IPS-20b (cell line): ENCODE measurements around the gene TSFM.

Experiments
- H3K27ac ChIP-seq: one replicate; pipeline ENCODE4 v1.5.1; 2013; ENCODE audit warnings: low read length
- H3K27me3 ChIP-seq: 2 replicates; pipeline ENCODE4 v1.6.1; 2013; ENCODE audit warnings: mild to moderate bottlenecking, low read length, inconsistent platforms; ENCODE audit not compliant: insufficient read depth
- H3K36me3 ChIP-seq: 2 replicates; pipeline ENCODE4 v1.6.1; 2013; ENCODE audit warnings: low read depth, mild to moderate bottlenecking, inconsistent platforms, low read length, moderate library complexity; ENCODE audit not compliant: insufficient read depth
- H3K4me1 ChIP-seq: 2 replicates; pipeline ENCODE4 v1.6.1; 2013; ENCODE audit warnings: mild to moderate bottlenecking, control low read depth, inconsistent platforms, low read length, moderate library complexity; ENCODE audit not compliant: insufficient read depth
- H3K4me3 ChIP-seq: 2 replicates; pipeline ENCODE4 v1.5.1; 2013; ENCODE audit warnings: mild to moderate bottlenecking, low read length, inconsistent platforms
- H3K9ac ChIP-seq: 2 replicates; pipeline ENCODE4 v1.6.1; 2013; ENCODE audit warnings: low read depth, mild to moderate bottlenecking, inconsistent platforms, low read length, moderate library complexity
- H3K9me3 ChIP-seq: 2 replicates; pipeline ENCODE4 v1.6.1; 2013; ENCODE audit warnings: mild to moderate bottlenecking, low read depth, low read length, inconsistent platforms; ENCODE audit not compliant: insufficient read depth

TSFM gene

GRCh38 chr12:57775563-57776246 is 6.9 kb upstream of the TSFM start:
- H3K36me3 ChIP-seq = peaks cover 4% of the 10 kb centered on the region; the same call in 1 of the 2 replicates
- no peak overlapping the region for H3K9ac ChIP-seq
- peaks cover 10% of the 10 kb centered on the region; the same call in 1 of the 2 replicates for H3K27me3 ChIP-seq
- no peak overlapping the region for H3K27ac ChIP-seq
- H3K9me3 ChIP-seq = no peaks in the 10 kb centered on the region
- H3K4me1 ChIP-seq = no peaks in the 10 kb centered on the region
- no peak overlapping the region for H3K4me3 ChIP-seq

GRCh38 chr12:57776247-57776587 is 6.4 kb upstream of the TSFM start:
- Histone ChIP-seq H3K27ac (no peak overlapping the region), H3K4me1 (no peaks in the 10 kb centered on the region), H3K4me3 (no peak overlapping the region), H3K36me3 (no peaks in the 10 kb centered on the region), H3K9ac (no peak overlapping the region), H3K27me3 (peaks cover 10% of the 10 kb centered on the region; the same call in 1 of the 2 replicates), H3K9me3 (no peaks in the 10 kb centered on the region)

DNA sequence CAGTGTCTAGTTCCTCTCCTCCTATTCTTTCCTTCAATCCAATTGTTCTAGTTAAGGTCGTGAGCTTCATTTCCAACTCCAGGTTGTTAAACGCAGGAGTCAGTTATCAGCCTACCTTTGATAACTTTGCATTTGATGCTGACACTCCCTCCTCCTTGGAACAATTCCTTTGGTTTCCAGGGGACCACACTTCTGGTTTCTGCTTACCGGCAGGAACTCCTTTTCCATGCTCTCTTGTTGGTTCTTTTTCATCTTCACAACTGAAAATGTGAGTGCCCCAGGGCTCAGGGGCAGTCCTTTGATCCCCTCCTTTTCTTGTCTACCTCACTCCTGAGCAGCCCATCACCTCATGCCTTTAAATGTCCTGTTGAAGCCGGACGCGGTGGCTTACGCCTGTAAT is 5.2 kb upstream of the TSFM start:
- Histone ChIP-seq H3K36me3 (no peaks in the 10 kb centered on the region), H3K27me3 (peaks cover 10% of the 10 kb centered on the region; the same call in 1 of the 2 replicates), H3K9me3 (no peaks in the 10 kb centered on the region), H3K27ac (no peak overlapping the region), H3K4me1 (no peaks in the 10 kb centered on the region), H3K9ac (no peak overlapping the region), H3K4me3 (no peak overlapping the region)

- no peak overlapping the region for H3K4me3 ChIP-seq
- H3K36me3 ChIP-seq = no peaks in the 10 kb centered on the region
- H3K4me1 ChIP-seq = no peaks in the 10 kb centered on the region
- no peak overlapping the region for H3K27ac ChIP-seq
- H3K27me3 ChIP-seq = peaks cover 8% of the 10 kb centered on the region; the same call in 1 of the 2 replicates
- no peaks in the 10 kb centered on the region for H3K9me3 ChIP-seq
- no peak overlapping the region for H3K9ac ChIP-seq
Observed at GRCh38 chr12:57777911-57778310, 4.7 kb upstream of the TSFM start.

DNA sequence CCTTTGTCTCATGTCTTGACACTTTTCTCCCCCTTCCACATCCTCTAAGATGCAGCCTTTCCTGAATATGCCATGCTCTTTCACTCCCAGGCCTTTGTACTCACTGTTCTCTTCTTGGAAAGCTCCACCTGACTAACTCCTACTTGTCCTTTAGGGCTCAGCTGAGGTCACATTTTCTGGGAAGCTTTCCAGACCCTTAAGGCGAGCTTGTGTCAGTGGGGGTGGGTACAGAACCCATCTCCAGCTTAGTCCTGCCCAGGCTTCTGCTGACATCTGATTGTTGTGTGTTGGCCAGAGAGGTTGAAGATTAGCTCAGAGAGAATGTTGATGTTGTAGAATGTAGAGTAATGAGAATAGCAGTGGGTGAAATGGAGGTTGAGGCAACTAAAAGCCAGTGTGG is 2.9 kb upstream of the TSFM start:
- no peaks in the 10 kb centered on the region for H3K9me3 ChIP-seq
- H3K4me1 ChIP-seq = no peaks in the 10 kb centered on the region
- H3K27ac ChIP-seq = no peak overlapping the region
- H3K4me3 ChIP-seq = no peak overlapping the region
- no peak overlapping the region for H3K9ac ChIP-seq
- H3K27me3 ChIP-seq = no peaks in the 10 kb centered on the region
- H3K36me3 ChIP-seq = peaks cover 8% of the 10 kb centered on the region; the same call in 1 of the 2 replicates

DNA sequence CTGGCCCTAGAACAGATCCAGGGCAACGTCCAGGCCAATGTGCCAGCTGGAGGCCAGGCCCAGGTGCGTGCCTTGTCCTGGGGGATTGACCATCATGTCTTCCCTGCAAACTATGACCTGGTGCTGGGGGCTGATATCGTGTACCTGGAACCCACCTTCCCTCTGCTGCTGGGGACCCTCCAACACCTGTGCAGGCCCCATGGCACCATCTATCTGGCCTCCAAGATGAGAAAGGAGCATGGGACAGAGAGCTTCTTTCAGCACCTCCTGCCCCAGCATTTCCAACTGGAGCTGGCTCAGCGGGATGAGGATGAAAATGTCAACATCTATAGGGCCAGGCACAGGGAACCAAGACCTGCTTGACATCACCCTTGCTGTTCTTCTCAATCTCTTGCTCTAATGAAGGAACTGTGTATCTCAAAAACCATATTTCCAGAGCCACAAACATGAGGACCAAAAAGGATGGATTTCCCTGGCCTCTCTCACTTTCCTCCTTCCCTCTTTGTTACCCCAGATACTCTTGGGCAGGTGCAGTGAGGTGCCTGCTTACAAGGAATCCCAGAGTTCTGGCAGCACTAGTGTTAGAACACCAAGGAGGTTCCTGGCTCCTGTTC is 2.2 kb upstream of the TSFM start:
- no peaks in the 10 kb centered on the region for H3K27me3 ChIP-seq
- no peaks in the 10 kb centered on the region for H3K4me1 ChIP-seq
- H3K36me3 ChIP-seq = peaks cover 12% of the 10 kb centered on the region; the same call in 1 of the 2 replicates
- no peak overlapping the region for H3K9ac ChIP-seq
- no peaks in the 10 kb centered on the region for H3K9me3 ChIP-seq
- H3K4me3 ChIP-seq = no peak overlapping the region
- H3K27ac ChIP-seq = no peak overlapping the region

GRCh38 chr12:57781244-57781643 is 1.3 kb upstream of the TSFM start:
- Histone ChIP-seq H3K27ac (no peak overlapping the region), H3K4me1 (no peaks in the 10 kb centered on the region), H3K36me3 (peaks cover 21% of the 10 kb centered on the region), H3K9me3 (no peaks in the 10 kb centered on the region), H3K9ac (no peak overlapping the region), H3K27me3 (no peaks in the 10 kb centered on the region), H3K4me3 (no peak overlapping the region)

DNA sequence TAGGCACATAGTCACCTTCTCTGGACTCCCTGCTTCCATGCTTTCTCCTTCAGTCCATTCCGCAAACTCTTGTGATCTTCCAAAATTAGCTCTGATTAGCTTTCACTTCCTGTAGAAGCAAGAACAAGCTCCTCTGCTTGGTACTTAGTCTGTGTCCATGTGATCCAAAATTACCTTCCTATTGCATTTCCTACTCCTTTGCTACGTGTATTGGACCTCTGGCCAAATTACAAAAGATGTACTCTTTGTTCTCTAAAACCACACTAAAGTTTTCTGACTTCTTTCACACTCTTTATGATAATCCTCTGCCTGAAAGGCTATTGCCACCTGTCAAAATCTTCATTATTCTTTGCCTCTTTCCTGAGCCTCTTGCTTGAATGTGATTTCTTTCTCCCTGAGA is 786 bp upstream of the TSFM start:
- H3K4me3 ChIP-seq = no peak overlapping the region
- H3K4me1 ChIP-seq = no peaks in the 10 kb centered on the region
- no peak overlapping the region for H3K9ac ChIP-seq
- H3K27ac ChIP-seq = no peak overlapping the region
- no peaks in the 10 kb centered on the region for H3K27me3 ChIP-seq
- H3K9me3 ChIP-seq = no peaks in the 10 kb centered on the region
- peaks cover 26% of the 10 kb centered on the region for H3K36me3 ChIP-seq

DNA sequence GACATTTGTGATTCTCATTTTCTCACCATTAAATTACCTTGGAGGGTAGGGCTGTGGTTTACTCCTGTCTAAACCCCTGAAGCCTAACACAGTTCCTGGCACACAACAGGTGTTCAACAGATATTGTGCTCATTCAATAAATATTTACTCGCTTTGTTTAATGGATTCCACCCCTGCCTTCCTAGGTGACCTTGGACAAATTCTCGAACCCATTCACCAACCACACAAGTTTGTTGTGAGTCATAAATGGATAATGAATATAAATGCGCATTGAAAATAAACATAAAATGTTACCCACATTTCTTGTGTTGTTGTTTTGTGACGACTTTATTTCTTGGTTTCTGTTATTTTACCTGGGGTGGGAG is 362 bp upstream of the TSFM start:
- H3K4me1 ChIP-seq = no peaks in the 10 kb centered on the region
- H3K27ac ChIP-seq = no peak overlapping the region
- no peaks in the 10 kb centered on the region for H3K9me3 ChIP-seq
- peaks cover 31% of the 10 kb centered on the region for H3K36me3 ChIP-seq
- H3K4me3 ChIP-seq = peak overlapping the region; percentile 100; the same call in 1 of the 2 replicates
- H3K27me3 ChIP-seq = no peaks in the 10 kb centered on the region
- no peak overlapping the region for H3K9ac ChIP-seq

DNA sequence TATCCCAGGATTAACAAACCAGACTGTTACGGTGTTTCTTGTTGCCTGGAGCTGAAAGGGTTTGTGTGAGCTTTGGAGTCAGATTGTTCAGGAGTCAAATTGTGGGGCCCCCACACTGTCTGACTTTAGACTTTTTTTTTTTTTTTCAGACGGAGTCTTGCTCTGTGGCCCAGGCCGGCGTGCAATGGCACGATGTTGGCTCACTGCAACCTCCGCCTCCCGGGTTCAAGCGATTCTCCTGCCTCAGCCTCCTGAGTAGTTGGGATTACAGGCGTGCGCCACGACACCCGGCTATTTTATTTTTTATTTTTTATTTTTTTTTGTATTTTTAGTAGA is 847 bp downstream of the TSFM start:
- H3K27me3 ChIP-seq = no peaks in the 10 kb centered on the region
- H3K9ac ChIP-seq = peak overlapping the region; percentile 93
- H3K27ac ChIP-seq = no peak overlapping the region
- H3K4me3 ChIP-seq = peak overlapping the region; percentile 100
- no peaks in the 10 kb centered on the region for H3K9me3 ChIP-seq
- peaks cover 42% of the 10 kb centered on the region for H3K36me3 ChIP-seq
- H3K4me1 ChIP-seq = no peaks in the 10 kb centered on the region

DNA sequence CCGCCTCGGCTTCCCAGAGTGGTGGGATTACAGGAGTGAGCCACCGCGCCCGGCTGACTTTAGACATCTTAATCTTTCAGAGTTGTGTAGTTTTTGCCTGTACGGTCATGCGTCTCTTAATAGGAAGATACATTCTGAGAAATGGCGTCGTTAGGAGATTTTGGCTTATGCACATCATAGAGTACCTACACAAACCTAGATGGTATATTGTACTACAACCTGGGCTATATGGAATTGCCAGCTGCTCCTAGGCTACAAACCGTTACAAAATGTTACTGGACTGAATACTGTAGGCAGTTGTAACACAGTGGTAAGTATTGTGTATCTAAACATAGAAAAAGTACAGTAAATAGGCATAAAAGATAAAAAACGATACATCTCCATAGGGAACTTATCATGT is 1.3 kb downstream of the TSFM start:
- Histone ChIP-seq H3K9ac (no peak overlapping the region), H3K9me3 (no peaks in the 10 kb centered on the region), H3K4me3 (no peak overlapping the region), H3K27me3 (no peaks in the 10 kb centered on the region), H3K36me3 (peaks cover 46% of the 10 kb centered on the region), H3K27ac (no peak overlapping the region), H3K4me1 (no peaks in the 10 kb centered on the region)

GRCh38 chr12:57793920-57794319 is 11.3 kb downstream of the TSFM start:
- Histone ChIP-seq H3K36me3 (peaks cover 82% of the 10 kb centered on the region), H3K9ac (no peak overlapping the region), H3K4me1 (no peaks in the 10 kb centered on the region), H3K27me3 (no peaks in the 10 kb centered on the region), H3K27ac (no peak overlapping the region), H3K4me3 (no peak overlapping the region), H3K9me3 (no peaks in the 10 kb centered on the region)
